NCI-H128 (cell line): ENCODE measurements around the gene MAST3.
A peak's percentile ranks its signal among the peaks of the same experiment; 100 is the strongest.

Source experiments
- DNase-seq: peaks from one replicate; lab custom pipeline; 2025; ENCODE audit not compliant: unreplicated experiment; lab: John Stamatoyannopoulos, UW

Gene MAST3

DNA sequence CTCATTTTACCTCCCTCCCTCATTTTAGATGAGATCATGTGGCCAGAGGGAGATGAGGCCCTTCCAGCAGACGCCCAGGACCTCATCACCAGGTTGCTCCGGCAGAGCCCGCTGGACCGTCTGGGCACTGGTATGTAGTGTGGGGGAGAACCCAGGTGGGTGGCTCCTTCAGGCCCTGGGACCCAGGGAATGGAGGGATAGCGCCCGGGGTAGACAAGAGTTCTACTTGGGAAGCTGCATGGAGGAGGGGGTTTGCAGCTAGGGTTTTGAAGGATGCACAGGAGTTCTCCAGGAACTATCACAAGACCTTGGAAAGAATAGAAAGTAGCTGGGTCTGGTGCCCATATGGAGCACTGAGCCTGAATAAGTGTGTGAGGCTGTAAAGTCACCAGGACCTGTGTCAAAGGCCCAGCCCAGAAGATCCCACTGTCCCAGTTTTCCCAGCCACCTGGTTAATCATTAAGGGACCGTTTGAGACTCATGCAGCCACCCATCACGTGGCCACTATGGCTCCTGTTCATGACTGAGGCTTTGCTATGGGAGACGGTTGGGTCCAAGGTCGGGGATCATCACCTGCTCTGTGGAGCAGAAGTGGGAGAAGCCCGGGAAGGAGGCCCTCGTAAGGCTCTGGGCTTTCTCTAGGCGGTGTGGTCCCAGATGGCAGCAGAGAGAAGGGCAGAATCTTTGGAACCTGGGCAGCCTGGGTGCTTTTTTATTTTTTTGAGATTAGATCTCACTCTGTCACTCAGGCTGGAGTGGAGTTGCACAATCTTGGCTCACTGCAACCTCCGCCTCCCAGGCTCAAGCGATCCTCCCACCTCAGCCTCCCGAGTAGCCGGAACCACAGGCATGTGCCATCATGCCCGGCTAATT lies 38.4 kb downstream of the MAST3 start:
- DNase-seq: no peak

DNA sequence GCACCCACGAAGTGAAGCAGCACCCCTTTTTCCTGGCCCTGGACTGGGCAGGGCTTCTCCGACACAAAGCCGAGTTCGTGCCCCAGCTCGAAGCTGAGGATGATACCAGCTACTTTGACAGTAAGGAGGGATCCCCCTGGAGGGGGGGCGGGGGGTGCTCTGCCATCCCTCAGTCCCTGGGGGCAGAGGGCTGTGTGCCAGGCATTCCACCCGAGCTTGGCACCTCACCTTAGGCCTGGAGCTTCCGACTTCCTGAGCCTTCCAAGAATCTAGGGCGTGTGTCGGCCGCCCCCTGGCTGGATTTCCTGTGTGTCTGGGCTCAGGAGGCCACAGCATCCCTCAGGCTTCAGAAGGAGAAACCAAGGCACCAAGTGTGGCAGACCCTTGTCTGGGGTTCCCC lies 39.7 kb downstream of the MAST3 start:
- no peak for DNase-seq

DNA sequence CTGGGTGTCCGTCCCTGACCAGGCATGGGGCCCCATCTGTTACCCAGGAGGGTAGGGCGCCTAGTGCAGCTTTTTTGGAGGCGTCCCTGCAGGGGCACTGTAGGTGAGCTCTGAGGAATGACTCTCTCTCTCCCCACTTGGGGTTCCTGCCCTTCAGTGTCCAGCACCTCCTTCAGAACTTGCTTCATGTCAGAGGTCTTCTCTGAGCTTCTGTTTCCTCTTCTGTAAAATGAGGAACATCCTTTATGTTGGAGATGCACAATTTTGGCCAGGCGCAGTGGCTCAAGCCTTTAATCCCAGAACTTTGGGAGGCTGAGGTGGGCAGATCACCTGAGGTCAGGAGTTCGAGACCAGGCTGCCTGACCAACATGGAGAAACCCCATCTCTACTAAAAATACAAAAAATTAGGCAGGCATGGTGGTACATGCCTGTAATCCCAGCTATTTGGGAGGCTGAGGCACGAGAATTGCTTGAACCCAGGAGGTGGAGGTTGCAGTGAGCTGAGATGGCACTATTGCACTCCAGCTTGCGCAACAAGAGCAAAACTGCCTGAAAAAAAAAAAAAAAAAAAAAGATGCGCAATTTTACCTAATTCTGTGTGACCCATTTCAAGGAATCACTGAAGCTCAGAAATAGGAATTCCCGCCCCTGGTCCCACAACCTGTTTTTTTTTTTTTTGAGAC lies 40.2 kb downstream of the MAST3 start:
- no peak for DNase-seq

DNA sequence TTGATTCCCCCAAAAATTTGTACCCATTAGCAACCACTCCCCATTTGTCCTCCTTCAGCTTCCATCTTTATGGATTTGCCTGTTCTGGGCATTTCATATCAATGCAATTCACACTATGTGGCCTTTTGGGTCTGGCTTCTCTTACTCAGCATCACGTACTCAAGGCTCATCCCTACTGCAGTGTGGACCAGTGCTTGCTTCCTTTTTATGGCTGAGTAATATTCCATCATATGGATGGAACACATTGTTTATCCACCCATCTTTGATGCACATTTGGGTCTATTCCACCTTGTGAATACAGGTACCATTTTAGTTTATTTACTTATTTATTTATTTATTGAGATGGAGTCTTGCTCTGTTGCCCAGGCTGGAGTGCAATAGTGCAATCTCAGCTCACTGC lies 42.9 kb downstream of the MAST3 start:
- DNase-seq: no peak

DNA sequence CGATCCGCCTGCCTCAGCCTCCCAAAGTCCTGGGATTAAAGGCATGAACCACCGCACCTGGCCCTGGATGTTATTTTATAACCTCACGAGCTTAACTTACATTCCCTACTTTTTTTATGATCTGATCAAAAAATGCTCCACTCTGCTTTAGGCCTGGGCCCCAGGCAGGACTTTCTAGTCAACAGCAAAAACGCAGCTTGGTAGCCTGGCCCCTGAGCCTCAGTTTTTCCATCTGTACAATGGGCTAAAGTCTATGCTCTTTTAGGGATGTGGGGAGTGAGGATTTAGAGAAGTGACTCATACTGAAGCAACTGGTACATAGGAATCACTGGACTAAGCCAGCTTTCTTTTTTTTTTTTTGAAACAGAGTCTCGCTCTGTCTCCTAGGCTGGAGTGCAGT lies 43.5 kb downstream of the MAST3 start:
- no peak for DNase-seq

DNA sequence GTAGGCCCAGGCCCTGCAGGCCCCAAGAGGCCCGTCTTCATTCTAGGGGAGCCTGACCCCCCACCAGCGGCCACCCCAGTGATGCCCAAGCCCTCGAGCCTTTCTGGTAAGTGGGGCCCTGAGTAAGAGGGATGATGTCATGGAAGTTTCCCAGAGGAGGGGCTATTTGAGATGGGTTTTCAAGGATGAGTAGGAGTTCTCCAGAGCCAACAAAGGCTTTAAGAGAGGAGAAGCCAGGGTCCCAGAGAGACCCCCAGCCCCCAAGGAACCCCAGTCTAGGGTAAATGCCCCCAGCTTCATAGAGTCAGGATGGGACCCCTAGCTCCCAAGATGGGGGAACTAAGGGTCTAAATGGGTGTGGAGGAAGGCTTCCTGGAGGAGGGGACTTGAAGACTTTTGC lies 46.3 kb downstream of the MAST3 start:
- DNase-seq: no peak

DNA sequence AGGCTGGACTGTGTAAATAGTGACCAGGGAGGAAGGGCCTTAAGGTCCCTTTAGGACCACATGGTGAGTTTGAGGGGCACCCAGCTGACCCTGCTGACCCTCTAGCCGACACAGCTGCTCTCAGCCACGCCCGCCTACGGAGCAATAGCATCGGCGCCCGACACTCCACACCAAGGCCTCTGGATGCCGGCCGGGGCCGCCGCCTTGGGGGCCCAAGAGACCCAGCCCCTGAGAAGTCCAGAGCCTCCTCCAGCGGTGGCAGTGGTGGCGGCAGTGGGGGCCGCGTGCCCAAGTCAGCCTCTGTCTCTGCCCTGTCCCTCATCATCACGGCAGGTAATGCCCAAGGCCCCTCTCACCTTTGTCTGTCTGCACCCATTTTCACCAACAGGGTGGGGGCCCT lies 46.8 kb downstream of the MAST3 start:
- no peak for DNase-seq

DNA sequence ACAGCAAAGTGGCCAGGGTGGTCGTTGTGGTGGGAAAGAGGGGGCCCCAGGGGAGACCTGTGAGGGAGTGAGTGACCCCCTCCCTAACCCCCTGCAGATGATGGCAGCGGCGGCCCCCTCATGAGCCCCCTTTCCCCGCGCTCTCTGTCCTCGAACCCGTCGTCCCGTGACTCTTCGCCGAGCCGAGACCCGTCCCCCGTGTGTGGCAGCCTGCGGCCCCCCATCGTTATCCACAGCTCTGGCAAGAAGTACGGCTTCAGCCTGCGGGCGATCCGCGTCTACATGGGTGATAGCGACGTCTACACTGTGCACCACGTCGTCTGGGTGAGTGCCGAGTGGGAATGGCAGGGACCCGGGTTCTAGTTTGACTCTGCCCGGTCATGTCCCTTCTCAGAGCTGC lies 47.3 kb downstream of the MAST3 start:
- DNase-seq: no peak

DNA sequence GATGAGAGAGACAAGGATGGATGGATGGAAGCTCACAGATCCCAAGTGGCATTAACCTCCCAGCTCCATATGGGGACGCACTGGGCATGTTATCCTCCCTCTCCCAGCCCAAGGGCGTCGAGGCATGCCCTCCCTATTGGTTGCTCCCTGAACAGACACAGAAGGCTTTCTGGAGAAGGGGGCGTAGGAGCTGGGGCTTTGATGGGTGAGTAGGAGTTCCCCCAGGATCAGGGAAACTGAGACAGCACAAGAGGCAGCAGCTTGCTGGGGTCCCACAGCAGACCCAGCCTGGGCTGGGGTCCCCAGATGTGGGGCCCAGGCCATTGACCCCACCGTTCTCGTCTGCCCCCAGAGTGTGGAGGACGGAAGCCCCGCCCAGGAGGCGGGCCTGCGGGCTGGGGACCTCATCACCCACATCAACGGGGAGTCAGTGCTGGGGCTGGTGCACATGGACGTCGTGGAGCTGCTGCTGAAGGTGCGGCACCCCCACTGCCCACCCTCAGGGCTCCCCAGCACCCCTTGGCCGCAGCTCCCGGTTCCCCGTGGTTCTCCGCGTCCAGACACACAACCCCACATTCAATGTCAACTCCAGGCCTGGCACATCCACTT lies 47.9 kb downstream of the MAST3 start:
- no peak for DNase-seq

DNA sequence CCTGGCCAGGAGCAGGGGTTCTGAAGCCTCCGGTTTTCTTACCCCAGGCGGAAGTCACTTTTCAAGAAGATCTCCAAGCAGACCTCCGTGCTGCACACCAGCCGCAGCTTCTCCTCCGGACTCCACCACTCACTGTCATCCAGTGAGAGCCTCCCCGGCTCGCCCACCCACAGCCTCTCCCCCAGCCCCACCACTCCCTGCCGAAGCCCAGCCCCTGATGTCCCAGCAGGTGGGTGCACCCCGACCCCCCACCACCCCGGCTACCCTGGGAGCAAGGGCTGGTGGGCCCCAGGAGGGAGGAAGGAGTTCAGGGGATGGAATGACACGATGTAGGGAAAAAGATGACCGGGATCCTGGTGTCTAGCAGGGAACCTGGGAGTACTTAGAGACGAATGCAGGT lies 49.8 kb downstream of the MAST3 start:
- no peak for DNase-seq

DNA sequence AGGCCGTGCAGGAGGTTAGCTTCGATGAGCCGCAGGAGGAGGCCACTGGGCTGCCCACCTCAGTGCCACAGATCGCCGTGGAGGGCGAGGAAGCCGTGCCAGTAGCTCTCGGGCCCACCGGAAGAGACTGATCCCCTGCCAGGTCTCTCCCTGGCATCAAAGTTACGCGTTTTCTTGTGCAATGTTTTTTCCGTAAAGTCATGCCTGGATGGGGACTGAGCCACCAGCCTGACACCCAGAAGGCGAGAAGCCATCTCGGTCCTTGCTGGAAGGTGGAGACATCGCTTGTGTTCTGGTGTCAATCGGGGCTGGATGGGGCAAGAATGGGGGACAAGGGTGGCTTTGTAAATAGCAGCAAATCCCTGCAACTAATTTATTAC lies 52.0 kb downstream of the MAST3 start:
- DNase-seq: no peak

DNA sequence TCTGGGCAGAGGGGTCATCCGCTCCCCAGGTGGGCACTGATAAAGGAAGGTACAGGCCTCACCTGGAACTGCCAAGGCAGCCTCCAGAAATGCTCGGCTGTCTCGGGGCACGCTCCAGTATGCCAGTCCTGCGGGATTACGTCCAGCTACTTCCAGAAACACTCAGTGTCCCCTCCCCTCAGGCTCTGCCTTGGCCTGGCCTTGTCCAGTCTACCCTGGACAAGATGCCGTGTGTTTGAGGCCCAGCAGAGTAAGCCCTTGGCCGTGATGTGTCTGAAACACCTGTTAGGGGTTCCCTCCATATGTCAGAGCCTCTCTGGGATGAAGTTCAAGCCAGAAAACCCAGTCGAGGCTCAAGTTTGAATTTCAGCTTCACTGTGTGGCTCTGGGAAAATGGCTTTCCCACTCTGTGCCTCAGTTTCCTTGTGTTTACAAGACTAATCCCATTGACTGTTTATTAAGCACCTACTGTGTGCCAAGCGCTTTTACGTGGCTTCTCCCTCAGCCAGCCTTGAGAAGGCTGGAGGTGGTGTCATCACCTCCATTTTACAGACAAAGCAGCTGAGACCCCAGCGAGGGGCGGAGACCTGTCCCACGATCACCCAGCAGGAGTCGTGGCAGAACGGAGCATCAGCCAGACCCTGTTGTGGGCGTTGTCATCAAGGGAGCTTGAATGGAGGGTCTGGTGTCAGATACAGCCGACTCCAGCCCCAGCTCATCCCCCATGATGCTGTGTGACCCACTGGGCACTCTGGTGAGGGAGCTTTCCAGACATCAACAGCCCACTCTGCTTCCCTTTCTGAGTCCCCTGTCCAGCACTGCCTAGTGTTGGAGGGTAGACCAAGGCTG lies 53.4 kb downstream of the MAST3 start:
- no peak for DNase-seq

DNA sequence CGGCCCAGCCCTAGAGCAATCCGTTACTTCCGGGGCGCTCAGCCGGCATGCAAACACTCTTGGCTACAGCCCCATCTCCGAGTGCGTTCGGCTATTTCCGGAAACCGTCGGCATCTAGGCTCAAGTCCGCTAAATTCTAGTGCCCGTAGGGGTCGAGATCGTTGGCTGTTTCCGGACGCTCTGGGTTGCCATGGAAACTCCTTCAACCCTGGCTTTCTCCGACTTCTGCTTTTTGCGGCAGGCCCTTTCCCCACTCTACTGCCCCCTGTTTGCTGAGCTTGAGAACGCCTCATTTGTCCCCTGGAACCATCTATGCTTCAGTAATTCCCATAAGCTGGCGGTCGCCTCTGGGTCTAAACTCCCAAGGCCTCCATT lies 54.9 kb downstream of the MAST3 start:
- DNase-seq: peak; percentile 85

DNA sequence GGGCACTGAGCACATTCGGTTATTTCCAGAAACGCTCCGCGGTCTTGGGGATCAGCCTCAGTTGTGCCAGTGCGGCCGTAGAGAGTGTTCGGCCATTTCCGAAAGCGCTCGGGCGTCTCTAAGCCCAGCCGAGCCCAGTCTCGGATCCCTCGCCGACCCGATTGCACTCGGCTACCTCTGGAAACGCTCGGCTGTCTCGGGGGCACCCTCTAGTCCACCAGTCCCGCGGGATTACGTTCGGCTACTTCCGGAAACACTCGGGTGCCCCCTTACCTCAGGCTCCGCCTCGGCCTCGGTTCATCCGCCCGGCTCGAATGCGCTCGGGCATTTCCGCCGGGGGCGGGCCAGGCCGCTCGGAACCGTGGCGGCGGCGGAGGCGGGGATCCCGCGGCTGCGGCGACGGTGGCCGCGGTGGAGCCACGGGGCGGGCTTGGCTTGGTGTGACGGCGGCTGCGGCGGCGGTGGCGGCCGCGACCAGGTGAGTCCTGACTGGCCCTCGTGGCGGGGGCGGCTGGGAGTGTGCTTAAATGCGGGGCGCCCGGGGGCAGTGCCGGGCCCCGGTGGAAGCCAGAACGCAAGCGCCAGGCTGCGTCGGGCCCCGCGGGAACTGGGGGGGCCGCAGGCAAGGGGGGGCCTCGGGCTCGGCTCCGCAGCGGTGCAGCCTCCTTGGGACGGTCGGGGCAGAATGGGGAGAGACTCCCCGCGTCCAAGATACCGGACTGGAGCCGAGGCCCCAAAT lies 55.4 kb downstream of the MAST3 start, which contains the start of gene PIK3R2:
Gene PIK3R2, plus strand, starts transcription at position 347 of the 739 bp plus-strand sequence. CDS start 2,717 bp downstream, outside the sequence.
- DNase-seq: peak; percentile 99

DNA sequence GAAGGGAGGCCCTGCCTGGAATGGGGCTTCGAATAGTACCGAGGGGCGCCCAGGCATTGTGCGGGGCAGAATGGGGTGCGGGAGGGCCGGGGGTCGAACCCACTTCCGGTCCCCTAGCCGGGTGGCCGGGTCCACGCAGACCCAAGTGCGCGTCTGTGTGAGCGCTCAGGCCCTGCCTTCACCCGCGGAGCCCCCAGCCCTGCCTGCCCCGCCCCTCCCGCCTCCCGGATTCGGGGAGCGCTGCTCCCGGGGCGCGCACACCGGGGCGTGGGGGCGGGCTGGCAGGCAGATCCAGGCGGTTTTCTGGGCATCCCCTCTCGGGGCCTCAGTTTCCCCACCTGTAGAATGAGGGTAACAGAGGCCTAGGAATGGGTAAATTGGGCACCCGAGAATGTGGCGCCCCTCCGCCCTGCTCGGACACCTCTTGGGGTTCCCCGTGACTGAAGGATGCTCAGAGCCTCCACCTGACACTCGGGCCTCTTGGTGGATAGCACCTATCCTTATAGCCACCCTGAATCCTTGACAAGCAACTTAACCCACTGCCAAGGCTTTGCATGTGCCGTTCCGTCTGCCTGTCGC lies 56.1 kb downstream of the MAST3 start:
- DNase-seq: no peak

DNA sequence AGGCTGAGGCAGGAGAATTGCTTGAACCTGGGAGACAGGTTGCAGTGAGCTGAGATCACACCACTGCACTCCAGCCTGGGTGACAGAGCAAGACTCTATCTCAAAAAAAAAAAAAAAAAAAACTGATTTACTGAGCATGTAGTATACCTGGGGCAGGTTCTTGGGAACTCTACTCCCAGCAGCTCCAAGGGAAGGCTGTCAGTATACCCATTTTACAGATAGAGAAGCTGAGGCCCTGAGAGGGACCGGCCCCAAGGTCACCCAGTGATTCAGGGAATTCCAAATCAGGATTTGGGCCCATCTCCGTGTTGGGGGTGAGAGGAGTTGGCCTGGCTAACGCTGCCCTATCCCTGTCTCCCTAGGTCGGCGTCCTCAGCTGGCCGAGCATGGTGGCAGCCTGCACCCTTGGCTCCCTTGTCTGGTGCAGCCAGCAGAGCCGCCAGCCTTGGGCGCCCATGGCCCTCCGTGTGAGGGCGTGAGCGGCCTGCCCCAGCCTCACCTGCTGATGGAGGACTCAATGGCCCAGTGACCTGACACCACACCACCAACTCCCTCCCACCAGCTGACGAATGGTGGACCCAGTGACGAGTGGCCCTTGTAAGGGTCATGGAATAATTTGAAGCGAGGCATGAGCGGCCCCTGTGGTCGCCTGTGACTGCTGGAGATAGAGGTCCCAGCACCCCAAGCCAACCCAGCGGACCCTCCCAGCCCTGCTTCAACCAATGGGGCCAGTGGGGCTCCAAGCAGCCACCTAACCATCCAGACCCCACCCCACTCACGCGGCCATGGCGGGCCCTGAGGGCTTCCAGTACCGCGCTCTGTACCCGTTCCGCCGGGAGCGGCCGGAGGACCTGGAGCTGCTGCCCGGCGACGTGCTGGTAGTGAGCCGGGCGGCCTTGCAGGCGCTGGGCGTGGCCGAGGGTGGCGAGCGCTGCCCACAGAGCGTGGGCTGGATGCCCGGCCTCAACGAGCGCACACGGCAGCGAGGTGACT lies 57.8 kb downstream of the MAST3 start:
- no peak for DNase-seq

DNA sequence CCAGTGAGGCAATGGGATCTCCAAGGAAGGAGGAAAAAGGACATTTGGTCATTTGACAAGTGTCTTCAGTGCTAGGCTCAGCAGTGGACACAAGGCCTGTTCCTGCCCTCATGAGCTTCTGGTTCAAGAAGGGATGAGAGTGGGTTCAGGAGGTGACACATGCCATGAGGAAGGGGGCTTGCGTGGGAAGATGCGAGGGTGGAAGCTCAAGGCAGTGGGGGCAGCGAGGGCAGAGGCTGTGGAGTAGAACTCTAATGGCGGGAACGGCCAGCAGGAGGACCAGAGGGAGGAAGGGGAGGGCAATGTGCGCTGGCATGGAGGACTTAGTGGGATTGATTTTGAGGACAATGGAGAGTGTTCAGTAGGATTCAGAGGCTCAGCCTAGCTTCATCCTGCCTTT lies 58.7 kb downstream of the MAST3 start:
- no peak for DNase-seq

DNA sequence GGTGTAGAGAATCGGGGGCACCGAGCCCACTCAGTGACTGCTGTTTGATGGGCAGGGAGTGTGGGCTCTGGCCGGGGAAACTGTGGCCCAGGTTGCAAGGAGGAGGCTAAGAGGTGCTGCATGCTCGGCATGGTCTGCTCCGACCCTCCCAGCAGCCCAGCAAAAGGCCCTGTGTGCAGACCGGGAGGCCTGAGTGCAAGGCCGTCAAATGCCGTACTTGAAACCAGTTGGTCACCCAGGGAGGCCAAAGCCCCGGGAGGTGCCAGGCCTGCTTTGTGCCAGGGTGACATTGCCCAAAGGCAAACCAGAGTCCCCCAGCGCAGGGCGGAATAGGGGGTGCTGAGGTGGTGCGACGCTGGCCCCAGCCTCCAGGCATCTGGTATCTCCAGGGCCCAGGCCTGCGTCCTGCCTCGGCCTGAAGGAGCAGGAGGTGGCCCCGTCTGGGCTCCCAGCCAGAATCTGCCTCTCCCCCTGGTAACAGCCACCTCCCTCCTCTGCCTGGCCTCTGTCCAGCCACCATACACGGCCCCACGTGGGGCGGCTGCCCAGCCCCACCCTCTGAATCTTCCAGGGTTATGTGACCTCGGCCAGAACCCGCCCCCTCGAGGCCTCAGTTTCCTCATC lies 59.4 kb downstream of the MAST3 start:
- DNase-seq: peak; percentile 55
